ENCODE results near the gene OSBPL10. TPM values are rescaled to one million over a fixed set of nuclear protein-coding genes. Genes with fewer than 3 reads are reported as not detected.

The OSBPL10 gene
- total RNA-seq, 4 donors from 2014 or later, result 18.6 to 33.6 (median 28.8) TPM

- Histone ChIP-seq H3K36me3 (no peaks in the 10 kb centered on the region), H3K4me3 (replicated peaks in 1 of 3) (no peak overlapping the region), H3K27me3 (no peaks in the 10 kb centered on the region), H3K27ac (no peak overlapping the region), H3K9me3 (no peaks in the 10 kb centered on the region), H3K4me1 (no peaks in the 10 kb centered on the region)
- 43 to 50% methylated on average over 1 of the region's 1 CpG for WGBS, 2 donors
- intact Hi-C loops (cut with DNase I), result no loop called here
- no peak for DNase-seq
- TF ChIP-seq CTCF (IDR thresholded peaks at IDR 0.05) (no peak), POLR2A (IDR thresholded peaks at IDR 0.05) (no peak)
Measured at GRCh38 chr3:31779514-31779913, 201.5 kb downstream of the OSBPL10 start.

GRCh38 chr3:31777887-31778286 lies 203.2 kb downstream of the OSBPL10 start:
- H3K27me3 ChIP-seq, result no peaks in the 10 kb centered on the region
- TF ChIP-seq POLR2A (IDR thresholded peaks at IDR 0.05) (no peak), CTCF (IDR thresholded peaks at IDR 0.05) (no peak)
- H3K4me1 ChIP-seq, result no peaks in the 10 kb centered on the region
- no peaks in the 10 kb centered on the region for H3K36me3 ChIP-seq
- intact Hi-C loops (cut with DNase I), result no loop called here
- no peak for DNase-seq
- H3K4me3 ChIP-seq (replicated peaks in 1 of 3), result no peak overlapping the region
- H3K9me3 ChIP-seq, result no peaks in the 10 kb centered on the region
- H3K27ac ChIP-seq, result no peak overlapping the region

GRCh38 chr3:31777092-31777491 lies 204.0 kb downstream of the OSBPL10 start:
- H3K4me3 ChIP-seq (replicated peaks in 1 of 3), result no peak overlapping the region
- H3K27me3 ChIP-seq, result no peaks in the 10 kb centered on the region
- no peaks in the 10 kb centered on the region for H3K36me3 ChIP-seq
- no peak for DNase-seq
- intact Hi-C loops (cut with DNase I), result no loop called here
- TF ChIP-seq POLR2A (IDR thresholded peaks at IDR 0.05) (no peak), CTCF (IDR thresholded peaks at IDR 0.05) (no peak)
- no peaks in the 10 kb centered on the region for H3K4me1 ChIP-seq
- 94 to 100% methylated on average over 1 of the region's 1 CpG for WGBS, 2 donors
- no peaks in the 10 kb centered on the region for H3K9me3 ChIP-seq
- no peak overlapping the region for H3K27ac ChIP-seq

GRCh38 chr3:31776016-31776415 lies 205.0 kb downstream of the OSBPL10 start:
- Histone ChIP-seq H3K9me3 (no peaks in the 10 kb centered on the region), H3K36me3 (no peaks in the 10 kb centered on the region), H3K27me3 (no peaks in the 10 kb centered on the region), H3K27ac (no peak overlapping the region), H3K4me3 (replicated peaks in 1 of 3) (no peak overlapping the region), H3K4me1 (no peaks in the 10 kb centered on the region)
- intact Hi-C loops (cut with DNase I), result no loop called here
- TF ChIP-seq CTCF (IDR thresholded peaks at IDR 0.05) (no peak), POLR2A (IDR thresholded peaks at IDR 0.05) (no peak)
- 83 to 90% methylated on average over 4 of the region's 4 CpGs for WGBS, 2 donors
- DNase-seq, result no peak

- Histone ChIP-seq H3K36me3 (no peaks in the 10 kb centered on the region), H3K27me3 (no peaks in the 10 kb centered on the region), H3K27ac (no peak overlapping the region), H3K9me3 (no peaks in the 10 kb centered on the region), H3K4me1 (no peaks in the 10 kb centered on the region), H3K4me3 (replicated peaks in 1 of 3) (no peak overlapping the region)
- DNase-seq, result no peak
- WGBS, 2 donors, result 95 to 96% methylated on average over 4 of the region's 4 CpGs
- intact Hi-C loops (cut with DNase I), result no loop called here
- TF ChIP-seq POLR2A (IDR thresholded peaks at IDR 0.05) (no peak), CTCF (IDR thresholded peaks at IDR 0.05) (no peak)
Measured at GRCh38 chr3:31775383-31775782, 205.7 kb downstream of the OSBPL10 start.
